SIG-M5 treated with dmso at 0.1 percent for 504 hours (cell line): ENCODE data around the gene LLPH.
A peak's percentile ranks its signal among the peaks of the same experiment; 100 is the strongest.

Experiments
- DNase-seq: peaks from one replicate; lab custom pipeline; 2025; ENCODE audit not compliant: unreplicated experiment; lab: John Stamatoyannopoulos, UW

The LLPH gene

DNA sequence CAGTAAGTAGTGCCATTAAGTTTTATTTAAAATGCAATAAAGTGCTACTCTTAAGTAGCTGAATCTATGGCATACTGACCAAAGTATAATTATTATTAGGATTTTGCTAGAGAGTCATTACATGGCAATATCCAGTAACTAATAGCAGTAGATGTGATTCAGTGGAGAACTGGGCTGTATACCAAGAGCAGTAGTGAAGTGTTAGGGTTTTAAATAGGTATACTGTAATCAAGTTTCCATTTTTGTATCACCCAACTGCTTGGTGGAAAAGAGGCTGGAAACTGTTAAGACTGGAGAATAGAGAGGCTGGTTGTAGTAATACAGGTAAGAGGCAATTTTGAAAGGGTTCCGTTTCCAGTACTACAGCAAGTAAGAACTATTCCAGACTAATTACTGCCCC lies 13.3 kb upstream of the LLPH start:
- DNase-seq: no peak

- no peak for DNase-seq
These were observed 12.3 kb upstream of the LLPH start for GRCh38 chr12:66142826-66143225.

GRCh38 chr12:66141299-66141698 lies 10.7 kb upstream of the LLPH start:
- DNase-seq: no peak

DNA sequence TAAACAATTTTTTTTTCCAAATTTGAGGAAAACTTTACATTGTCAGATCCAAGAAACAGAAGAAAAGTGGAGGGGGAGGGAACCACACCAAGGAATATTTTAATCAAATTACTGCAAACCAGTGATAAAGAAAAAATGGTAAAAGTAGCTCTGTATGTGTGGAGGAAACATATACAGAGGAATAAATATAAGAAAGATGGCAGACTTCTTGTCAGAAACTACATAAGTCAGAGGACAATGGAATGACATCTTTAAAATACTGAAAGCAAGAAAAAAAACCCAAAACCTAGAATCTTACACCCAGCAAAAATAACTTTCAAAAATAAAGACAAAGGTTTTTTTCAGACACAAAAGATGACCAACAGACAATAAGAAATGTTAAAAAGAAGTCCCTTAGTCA lies 10.2 kb upstream of the LLPH start:
- no peak for DNase-seq

GRCh38 chr12:66139328-66139727 lies 8.8 kb upstream of the LLPH start:
- no peak for DNase-seq

DNA sequence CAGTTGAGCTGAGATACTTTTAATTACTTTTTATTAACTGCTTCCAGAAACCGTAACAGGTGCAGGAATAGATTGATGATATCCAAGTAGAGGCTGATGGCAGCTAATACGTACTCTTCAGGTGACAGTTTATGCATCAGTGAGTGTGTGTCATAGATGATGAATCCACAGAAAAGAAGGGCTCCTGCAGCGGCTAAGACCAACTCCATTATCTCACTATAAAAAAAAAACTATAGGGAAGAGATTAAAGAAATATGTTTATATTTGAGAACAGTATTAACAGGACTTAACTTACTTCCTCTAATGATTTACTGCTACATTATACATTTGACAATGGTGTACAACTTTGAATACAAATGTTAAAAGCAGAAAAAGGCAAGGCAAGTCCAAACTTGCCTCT lies 7.4 kb upstream of the LLPH start:
- no peak for DNase-seq

- DNase-seq: peak; percentile 25
These were observed 1.9 kb upstream of the LLPH start for GRCh38 chr12:66132408-66132807.

DNA sequence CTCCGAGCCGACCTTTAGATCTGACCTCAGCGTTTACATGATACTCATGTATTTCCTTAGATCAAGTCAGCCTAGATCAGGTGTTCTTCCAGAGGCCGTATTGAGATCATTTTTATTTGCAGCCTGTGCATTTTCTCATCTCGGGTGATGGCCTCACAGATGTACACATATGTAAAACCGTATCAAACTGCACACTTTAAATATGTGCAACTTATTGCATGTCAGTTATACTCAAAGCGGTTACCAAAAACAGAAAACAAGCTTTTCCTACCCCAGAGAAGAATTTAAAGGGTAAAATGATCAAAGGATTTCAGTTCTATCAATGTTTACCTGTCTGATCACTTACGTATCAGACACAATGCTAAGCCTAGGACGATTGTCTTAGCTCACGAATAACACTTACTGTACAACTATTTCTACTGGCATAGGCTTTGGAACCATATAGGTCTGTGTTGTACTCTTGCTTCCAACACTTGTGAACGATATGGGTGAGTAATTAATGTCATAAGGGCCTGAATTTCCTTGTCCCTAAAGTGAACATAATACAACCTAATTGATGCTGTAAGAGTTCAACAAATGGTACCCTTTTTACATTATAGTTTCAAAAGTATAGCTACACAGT lies 628 bp upstream of the LLPH start:
- DNase-seq: no peak

GRCh38 chr12:66129934-66130266 lies 650 bp downstream of the LLPH start:
- no peak for DNase-seq

GRCh38 chr12:66127650-66128049 lies 2.9 kb downstream of the LLPH start:
- DNase-seq: no peak

GRCh38 chr12:66120477-66120876 lies 10.1 kb downstream of the LLPH start:
- DNase-seq: no peak

- DNase-seq: no peak
These were observed 10.7 kb downstream of the LLPH start for GRCh38 chr12:66119870-66120241.

DNA sequence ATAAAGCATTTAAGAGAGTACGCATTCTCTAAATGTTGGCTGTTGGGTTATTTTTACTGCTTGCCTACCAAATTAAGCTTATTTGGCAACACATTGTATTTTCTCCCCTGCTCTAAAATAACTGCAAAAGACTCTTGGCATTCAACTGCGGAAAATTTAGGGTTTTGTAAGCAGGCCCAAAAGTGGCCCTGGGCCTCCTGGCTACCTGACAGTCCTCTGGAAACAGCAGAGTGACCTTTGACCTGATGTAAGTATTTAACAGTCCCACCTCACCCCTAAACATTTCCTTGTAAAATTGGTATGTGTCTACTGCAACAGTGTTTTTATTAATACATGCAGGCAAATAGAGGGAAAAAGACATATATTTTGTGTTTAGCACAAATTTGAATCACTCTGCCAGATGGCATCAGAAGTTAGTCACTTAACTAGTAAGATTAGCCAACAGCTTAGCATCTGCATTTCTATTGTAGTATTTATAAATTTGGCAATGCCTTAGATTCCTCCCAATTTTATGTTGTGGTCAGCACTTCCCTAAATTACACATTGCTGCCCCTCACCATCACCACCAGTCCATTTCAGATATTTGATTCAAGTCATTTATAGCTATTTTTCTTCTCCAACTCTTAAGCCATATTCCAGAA lies 11.2 kb downstream of the LLPH start:
- DNase-seq: peak; percentile 50

GRCh38 chr12:66118240-66118891 lies 12.2 kb downstream of the LLPH start:
- DNase-seq: no peak

GRCh38 chr12:66117242-66117641 lies 13.3 kb downstream of the LLPH start:
- DNase-seq: no peak

- no peak for DNase-seq
These were observed 15.4 kb downstream of the LLPH start for GRCh38 chr12:66115071-66115600.

DNA sequence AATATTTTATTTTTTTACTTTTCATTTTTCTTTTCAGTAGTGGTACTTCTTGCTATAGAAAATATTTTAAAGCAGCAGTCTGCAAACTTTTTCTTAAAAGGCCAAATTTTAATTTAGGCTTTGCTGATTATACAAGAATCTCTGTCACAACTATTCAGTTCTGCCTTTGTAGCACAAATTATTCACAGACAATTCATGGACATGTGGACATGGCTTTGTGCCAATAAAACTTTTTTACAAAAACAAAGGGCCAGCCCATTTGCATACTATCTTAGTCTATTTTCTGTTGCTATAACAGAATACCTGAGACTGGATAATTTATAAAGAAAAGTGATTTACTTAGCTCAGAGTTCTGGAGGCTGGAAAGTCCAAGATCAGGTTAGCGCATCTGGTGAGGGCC lies 17.1 kb downstream of the LLPH start:
- DNase-seq: no peak

GRCh38 chr12:66111605-66112004 lies 18.9 kb downstream of the LLPH start:
- no peak for DNase-seq

- no peak for DNase-seq
These were observed 21.5 kb downstream of the LLPH start for GRCh38 chr12:66109056-66109455.

DNA sequence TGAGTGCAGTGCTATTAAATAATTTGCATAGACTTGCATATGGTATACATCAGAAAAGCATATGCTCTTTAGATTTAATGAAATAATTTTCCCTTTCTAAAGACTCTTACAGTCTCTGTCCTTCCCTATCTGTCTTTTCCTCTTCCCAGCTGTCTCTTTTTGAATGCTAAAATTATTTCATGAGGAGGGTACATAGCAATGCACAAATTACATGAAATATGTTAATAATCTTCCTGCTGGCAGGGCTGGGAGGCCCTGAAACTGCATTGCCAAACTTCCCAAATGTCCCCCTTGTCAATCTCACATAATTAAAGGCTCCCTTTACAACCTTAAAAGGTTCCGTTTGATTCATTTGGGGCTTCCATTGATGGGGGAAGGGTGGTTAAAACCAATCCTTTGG lies 22.2 kb downstream of the LLPH start:
- no peak for DNase-seq

DNA sequence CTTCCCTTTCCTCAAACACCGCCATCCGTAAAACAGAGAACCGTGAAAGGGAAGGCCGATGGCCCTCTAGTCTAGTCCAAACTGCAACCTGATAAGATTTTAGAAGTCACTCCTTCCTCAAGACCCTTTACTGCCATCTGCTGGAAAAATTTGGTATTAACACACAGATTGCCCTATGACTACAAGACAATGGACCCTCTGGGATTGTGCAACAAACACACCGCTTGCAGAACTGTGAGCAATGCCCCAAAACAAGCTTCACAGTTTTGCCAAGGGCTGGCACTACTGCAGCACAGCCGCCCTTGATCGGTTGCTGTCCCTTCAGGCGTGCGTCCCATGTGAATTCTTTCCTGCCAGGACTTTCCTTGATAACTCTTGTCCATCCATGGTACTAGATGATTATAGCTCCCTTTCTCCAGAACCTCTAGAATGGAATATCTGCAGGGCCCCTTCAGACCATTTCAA lies 23.1 kb downstream of the LLPH start:
- peak; percentile 95 for DNase-seq
